Measurements from ENCODE around the gene CEP131.
"Not testable (repeated sequence)": the region's sequence is repeated elsewhere in the genome, so short reads cannot be mapped to it uniquely, and the experiment has no call there.

The CEP131 gene

DNA sequence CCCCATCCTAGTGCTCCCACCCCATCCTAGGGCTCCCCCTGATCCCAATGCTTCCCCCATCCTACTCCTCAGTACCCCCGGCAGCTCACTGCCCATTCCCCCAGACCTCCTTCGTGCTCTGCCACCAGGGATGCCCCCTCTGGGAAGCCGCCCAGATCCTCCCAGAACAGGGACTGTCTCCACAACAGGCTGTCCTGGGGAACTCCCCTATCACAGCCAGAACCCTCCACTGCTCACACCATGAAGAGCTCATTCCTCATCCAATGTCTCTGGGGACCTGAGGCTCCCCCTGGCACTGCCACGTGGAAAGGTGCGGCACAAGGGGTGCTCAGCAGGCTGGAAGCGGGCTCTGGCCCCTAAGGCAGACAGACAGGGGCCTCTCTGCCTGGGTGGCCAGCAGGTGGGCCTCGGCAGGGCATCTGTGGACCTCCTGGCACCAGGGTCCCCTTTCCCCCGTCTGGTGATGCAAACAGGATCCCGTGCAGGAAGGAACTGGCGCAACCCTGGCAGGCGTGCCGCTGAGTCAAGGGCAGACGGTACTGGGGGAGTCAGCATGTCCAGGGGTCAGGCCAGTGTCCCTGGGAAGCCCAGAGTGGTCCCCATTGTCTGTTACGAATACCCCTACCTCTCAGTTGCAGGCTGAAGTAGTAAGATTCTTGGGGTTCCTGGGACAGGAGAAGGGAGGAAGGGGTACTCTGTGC, 72.2 kb downstream of the CEP131 start:
- DNase-seq (no peak), ATAC-seq (replicated peaks) (no peak)
- H3K27me3 Mint-ChIP-seq, result peaks cover 11 to 27% of the 10 kb centered on the region in 2 donors
- H3K36me3 Mint-ChIP-seq (ENCODE audit: insufficient read depth), result no peaks in the 10 kb centered on the region
- no peaks in the 10 kb centered on the region for H3K9me3 Mint-ChIP-seq
- H3K27ac Mint-ChIP-seq, result no peak overlapping the region
- no peak overlapping the region for H3K4me3 Mint-ChIP-seq
- H3K4me1 Mint-ChIP-seq (ENCODE audit: low read depth in 2 of 2), result peaks cover 0 to 2% of the 10 kb centered on the region in 2 donors

DNA sequence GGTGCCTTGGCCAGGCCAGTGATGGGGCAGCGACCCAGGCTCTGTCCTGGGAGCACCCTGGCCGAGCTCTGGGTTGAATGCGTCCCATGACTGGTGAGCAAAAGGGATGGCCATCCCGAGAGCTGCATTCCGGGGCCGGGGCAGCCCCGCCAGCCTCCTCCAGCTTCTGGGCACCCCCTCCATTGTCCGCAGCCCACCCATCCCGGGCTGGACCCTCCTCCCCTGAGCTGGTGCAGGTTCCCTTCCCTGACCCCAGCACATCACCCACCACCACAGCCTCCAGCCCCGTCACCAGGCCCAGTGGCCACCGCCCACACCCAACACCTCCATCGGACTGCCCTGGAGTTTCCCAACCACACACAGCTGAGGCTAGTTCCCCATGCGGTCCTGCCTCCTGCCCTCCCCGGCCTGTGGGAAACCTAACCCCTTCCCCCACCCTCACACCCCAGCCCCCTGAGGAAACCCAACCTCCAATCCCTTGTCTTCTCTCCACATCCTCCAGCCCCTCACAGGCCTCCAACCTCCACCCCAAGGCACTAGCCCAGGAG, 73.7 kb downstream of the CEP131 start:
- Mint-ChIP-seq H3K9me3 (no peaks in the 10 kb centered on the region), H3K4me3 (no peak overlapping the region), H3K36me3 (ENCODE audit: insufficient read depth) (no peaks in the 10 kb centered on the region), H3K4me1 (ENCODE audit: low read depth in 2 of 2) (peaks cover 0 to 2% of the 10 kb centered on the region in 2 donors), H3K27ac (no peak overlapping the region), H3K27me3 (peaks cover 11 to 29% of the 10 kb centered on the region in 2 donors)
- DNase-seq (no peak), ATAC-seq (replicated peaks) (no peak)

DNA sequence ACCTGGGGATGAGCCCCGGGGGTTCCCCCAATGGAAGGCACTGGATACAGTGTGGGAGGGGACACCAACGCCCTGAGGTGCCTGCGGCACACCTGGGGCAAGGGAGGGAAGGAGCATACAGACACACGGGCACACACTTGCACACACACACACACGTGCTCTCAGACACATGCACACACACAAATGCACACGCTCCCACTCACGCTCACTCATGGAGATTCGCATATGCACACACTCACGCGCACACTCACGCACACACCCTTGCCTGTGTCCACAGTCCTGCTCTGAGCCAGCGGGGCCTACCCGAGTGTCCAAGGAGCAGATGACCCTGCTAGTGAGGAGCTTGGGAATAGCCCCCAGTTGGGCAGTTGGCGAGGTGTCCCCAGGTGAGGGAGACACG, 74.2 kb downstream of the CEP131 start:
- H3K9me3 Mint-ChIP-seq, result no peaks in the 10 kb centered on the region
- no peak for ATAC-seq (replicated peaks)
- peaks cover 11 to 34% of the 10 kb centered on the region in 2 donors for H3K27me3 Mint-ChIP-seq
- no peak for DNase-seq
- H3K36me3 Mint-ChIP-seq (ENCODE audit: insufficient read depth), result peaks cover 4% of the 10 kb centered on the region
- H3K27ac Mint-ChIP-seq, result no peak overlapping the region
- H3K4me1 Mint-ChIP-seq (ENCODE audit: low read depth in 2 of 2), result peaks cover 0 to 2% of the 10 kb centered on the region in 2 donors
- no peak overlapping the region for H3K4me3 Mint-ChIP-seq

DNA sequence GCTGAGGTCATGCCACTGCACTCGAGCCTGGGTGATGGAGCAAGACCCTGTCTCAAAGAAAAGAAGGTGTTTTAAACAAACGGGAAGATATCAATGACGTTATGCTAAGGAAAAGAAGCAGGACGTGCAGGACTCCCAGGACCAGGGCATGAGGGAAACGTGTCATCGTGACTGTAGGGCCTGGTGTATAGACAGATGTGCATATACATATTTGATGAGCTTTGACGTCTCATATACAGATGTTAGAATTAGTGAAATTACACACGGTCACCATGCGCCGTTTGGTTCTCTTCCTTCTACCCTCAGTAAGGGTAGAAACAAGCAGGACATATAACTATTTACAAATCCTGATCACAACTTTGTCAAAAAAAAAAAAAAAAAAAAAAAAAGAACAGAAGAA, 75.1 kb downstream of the CEP131 start:
- H3K36me3 Mint-ChIP-seq (ENCODE audit: insufficient read depth), result peaks cover 4% of the 10 kb centered on the region
- H3K4me1 Mint-ChIP-seq (ENCODE audit: low read depth in 2 of 2), result peaks cover 0 to 2% of the 10 kb centered on the region in 2 donors
- H3K27me3 Mint-ChIP-seq, result peaks cover 13 to 36% of the 10 kb centered on the region in 2 donors
- no peak overlapping the region for H3K4me3 Mint-ChIP-seq
- H3K27ac Mint-ChIP-seq, result no peak overlapping the region
- H3K9me3 Mint-ChIP-seq, result no peaks in the 10 kb centered on the region
- DNase-seq (no peak), ATAC-seq (replicated peaks) (no peak)

DNA sequence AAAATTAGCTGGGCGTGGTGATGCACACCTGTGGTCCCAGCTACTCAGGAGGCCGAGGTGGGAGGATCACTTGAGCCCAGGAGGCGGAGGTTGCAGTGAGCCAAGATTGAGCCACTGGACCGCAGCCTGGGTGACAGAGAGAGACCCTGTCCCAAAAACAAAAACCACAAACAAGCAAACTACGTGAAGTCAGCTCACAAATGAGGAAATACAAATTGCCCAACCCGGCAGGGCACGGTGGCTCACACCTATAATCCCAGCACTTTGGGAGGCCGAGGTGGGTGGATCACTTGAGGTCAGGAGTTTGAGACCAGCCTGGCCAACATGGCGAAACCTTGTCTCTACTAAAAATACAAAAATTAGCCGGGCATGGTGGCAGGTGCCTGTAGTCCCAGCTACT, 76.6 kb downstream of the CEP131 start:
- not testable (repeated sequence) for H3K4me3 Mint-ChIP-seq; ATAC-seq (replicated peaks); H3K9me3 Mint-ChIP-seq; DNase-seq; H3K27ac Mint-ChIP-seq; H3K4me1 Mint-ChIP-seq (ENCODE audit: low read depth in 2 of 2); H3K36me3 Mint-ChIP-seq (ENCODE audit: insufficient read depth)
- peaks cover 21 to 38% of the 10 kb centered on the region in 2 donors for H3K27me3 Mint-ChIP-seq

DNA sequence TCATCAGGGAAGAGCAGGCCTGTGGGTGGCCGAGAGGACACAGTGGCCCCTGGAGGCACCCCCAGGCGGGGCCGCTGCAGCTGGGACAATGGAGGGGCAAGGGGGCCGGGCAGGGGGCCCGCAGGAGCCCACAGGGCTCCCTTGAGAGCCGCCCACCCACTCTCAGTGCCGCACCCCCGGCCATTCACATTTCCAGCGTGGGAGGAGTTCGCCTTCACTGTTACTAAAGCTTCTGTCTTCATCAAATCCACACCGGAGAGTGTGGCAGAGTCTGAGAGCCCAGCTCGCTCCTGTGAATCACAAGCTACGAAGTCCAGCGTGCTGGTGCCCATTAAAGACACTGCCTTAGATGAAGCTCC, 78.4 kb downstream of the CEP131 start:
- no peak overlapping the region for H3K27ac Mint-ChIP-seq
- ATAC-seq (replicated peaks), result no peak
- H3K4me1 Mint-ChIP-seq (ENCODE audit: low read depth in 2 of 2), result no peaks in the 10 kb centered on the region
- H3K36me3 Mint-ChIP-seq (ENCODE audit: insufficient read depth), result peaks cover 4% of the 10 kb centered on the region
- no peak for DNase-seq
- peaks cover 10 to 24% of the 10 kb centered on the region in 2 donors for H3K27me3 Mint-ChIP-seq
- H3K9me3 Mint-ChIP-seq, result no peaks in the 10 kb centered on the region
- H3K4me3 Mint-ChIP-seq, result no peak overlapping the region

DNA sequence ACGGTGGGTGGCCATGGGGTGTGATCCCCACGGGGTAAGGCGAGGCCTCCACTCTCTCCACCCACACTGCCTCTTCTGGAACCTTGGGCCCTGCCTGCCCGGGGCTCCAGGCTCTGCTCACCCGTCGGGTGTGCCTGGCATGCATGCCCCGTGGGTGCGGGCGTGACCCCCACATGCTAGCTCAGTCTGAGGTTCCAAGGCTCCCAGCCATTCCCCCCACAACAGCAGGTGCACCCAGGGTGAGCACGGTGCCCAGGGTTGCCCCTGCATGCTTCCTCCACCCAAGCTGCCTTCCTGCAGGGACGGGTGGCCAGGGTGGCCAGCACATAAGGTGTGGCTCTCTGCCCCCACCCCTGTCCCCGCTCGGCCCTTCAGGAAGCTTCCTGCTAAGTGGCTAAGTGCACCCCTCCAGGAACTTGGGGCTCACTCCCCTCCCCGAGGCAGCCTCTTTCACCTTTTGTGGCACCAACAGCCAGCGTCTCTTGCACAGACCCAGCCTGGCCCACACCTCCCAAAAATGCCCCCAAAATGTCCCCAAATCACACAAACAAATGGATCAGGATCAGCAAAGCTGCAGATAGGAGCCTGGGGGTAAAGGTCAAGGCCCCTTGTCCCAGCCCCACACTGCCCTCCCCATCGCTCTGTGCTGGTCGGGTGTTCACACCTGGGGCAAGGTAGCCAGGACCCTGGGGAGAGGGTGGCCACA, 78.9 kb downstream of the CEP131 start:
- Mint-ChIP-seq H3K4me3 (no peak overlapping the region), H3K4me1 (ENCODE audit: low read depth in 2 of 2) (peaks cover 0 to 3% of the 10 kb centered on the region in 2 donors), H3K27me3 (peaks cover 10 to 24% of the 10 kb centered on the region in 2 donors), H3K27ac (no peak overlapping the region), H3K9me3 (no peaks in the 10 kb centered on the region), H3K36me3 (ENCODE audit: insufficient read depth) (peaks cover 4% of the 10 kb centered on the region)
- DNase-seq, result no peak
- ATAC-seq (replicated peaks), result no peak

DNA sequence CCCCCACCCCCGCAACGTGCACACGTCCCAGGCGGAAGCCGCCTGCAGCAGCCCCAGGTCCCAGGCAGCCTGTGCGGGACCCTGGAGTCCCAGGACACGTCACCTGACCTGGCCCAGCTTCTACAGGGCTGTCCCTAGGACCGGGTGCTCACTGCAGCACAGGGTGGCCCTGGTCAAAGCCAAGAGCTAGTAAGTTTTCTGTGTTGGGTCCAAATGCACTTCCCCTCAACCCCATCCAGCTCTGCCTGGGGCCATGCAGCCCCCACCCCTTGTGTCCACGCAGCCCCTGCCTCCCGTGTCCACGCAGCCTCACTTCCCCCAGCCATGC, 79.6 kb downstream of the CEP131 start:
- Mint-ChIP-seq H3K4me3 (no peak overlapping the region), H3K4me1 (ENCODE audit: low read depth in 2 of 2) (peaks cover 0 to 7% of the 10 kb centered on the region in 2 donors), H3K27me3 (peaks cover 10 to 20% of the 10 kb centered on the region in 2 donors), H3K9me3 (no peaks in the 10 kb centered on the region), H3K36me3 (ENCODE audit: insufficient read depth) (peaks cover 4% of the 10 kb centered on the region), H3K27ac (no peak overlapping the region)
- ATAC-seq (replicated peaks) (no peak), DNase-seq (no peak)

DNA sequence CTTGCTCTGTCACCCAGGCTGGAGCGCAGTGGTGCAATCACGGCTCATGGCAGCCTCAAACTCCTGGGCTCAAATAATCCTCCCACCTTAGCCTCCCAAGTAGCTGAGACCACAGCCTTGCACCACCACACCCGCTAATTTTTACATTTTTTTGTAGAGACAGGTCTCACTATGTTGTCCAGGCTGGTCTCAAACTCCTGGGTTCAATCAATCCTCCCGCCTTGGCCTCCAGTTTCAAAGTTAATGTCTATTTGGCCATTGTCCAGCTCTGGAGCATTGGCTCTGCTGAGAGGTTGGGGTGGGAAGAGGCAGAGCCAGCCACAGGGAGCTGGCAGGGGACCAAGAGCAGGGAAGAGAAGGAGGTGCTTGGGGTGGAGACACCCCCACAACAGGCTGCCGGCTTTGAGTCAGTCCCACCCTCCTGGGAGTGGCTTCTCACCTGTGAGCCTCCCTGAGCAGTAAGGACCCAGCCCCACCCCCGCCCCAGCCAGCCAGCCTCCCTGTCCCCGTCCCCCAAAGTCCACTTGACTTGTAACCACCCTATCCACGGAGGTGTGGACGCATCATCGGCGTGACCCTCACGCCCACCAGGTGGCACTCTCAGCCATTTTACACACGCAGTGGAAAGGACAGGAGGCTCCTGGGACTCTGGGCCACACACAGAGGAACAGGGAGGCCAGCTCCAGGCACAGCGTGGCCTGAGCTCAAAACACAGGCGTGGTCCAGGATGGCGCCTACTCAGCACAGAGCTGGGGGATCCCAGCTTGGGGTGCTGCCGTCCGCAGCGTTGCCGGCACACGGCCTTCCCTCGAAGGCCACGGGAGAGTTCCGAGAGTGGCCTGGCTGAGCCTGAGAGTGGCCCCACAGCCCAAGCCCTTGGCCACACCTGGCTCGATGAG, 80.2 kb downstream of the CEP131 start:
- H3K9me3 Mint-ChIP-seq, result no peaks in the 10 kb centered on the region
- peaks cover 4% of the 10 kb centered on the region for H3K36me3 Mint-ChIP-seq (ENCODE audit: insufficient read depth)
- ATAC-seq (replicated peaks) (peak; percentile 82), DNase-seq (peak; percentile 53 to 60 (median 57))
- H3K4me3 Mint-ChIP-seq, result no peak overlapping the region
- no peak overlapping the region for H3K27ac Mint-ChIP-seq
- peaks cover 0 to 7% of the 10 kb centered on the region in 2 donors for H3K4me1 Mint-ChIP-seq (ENCODE audit: low read depth in 2 of 2)
- peaks cover 10 to 19% of the 10 kb centered on the region in 2 donors for H3K27me3 Mint-ChIP-seq

DNA sequence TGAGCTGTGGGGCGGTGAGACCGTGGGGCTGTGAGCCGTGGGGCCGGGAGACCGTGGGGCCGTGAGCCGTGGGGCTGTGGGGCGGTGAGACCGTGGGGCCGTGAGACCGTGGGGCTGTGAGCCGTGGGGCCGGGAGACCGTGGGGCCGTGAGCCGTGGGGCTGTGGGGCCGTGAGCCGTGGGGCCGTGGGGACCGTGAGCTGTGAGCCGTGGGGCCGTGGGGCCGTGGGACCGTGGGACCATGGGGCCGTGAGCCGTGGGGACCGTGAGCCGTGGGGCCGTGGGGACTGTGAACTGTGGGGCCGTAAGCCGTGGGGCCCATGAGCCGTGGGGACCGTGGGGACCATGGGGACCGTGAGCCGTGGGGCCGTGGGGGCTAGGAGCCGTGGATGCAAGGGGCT, 82.1 kb downstream of the CEP131 start:
- H3K4me1 Mint-ChIP-seq (ENCODE audit: low read depth in 2 of 2), result peaks cover 0 to 7% of the 10 kb centered on the region in 2 donors
- H3K27me3 Mint-ChIP-seq, result peaks cover 10 to 19% of the 10 kb centered on the region in 2 donors
- no peak for ATAC-seq (replicated peaks)
- peaks cover 4% of the 10 kb centered on the region for H3K36me3 Mint-ChIP-seq (ENCODE audit: insufficient read depth)
- no peaks in the 10 kb centered on the region for H3K9me3 Mint-ChIP-seq
- H3K4me3 Mint-ChIP-seq, result no peak overlapping the region
- no peak overlapping the region for H3K27ac Mint-ChIP-seq
- DNase-seq, result no peak

DNA sequence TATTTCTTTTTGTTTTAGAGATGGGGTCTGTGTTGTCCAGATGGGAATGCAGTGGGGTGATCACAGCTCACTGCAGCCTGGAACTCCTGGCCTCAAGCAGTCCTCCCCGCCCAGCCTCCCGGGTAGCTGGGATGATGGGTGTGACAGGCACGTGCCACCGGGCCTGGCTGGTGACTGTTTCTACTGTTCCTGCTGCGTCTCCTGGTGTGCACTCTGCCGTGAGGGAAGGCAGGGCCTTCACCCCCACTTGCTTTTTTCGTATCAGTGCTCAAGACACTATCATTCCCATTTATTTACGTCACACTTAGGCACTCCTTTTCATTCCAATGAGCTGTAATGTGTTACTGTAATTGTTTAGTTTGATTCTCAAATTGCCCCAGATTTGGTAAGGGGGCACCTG, 82.7 kb downstream of the CEP131 start:
- no peak overlapping the region for H3K4me3 Mint-ChIP-seq
- H3K27me3 Mint-ChIP-seq, result peaks cover 10 to 19% of the 10 kb centered on the region in 2 donors
- peaks cover 0 to 7% of the 10 kb centered on the region in 2 donors for H3K4me1 Mint-ChIP-seq (ENCODE audit: low read depth in 2 of 2)
- H3K27ac Mint-ChIP-seq, result no peak overlapping the region
- H3K36me3 Mint-ChIP-seq (ENCODE audit: insufficient read depth), result peaks cover 4% of the 10 kb centered on the region
- H3K9me3 Mint-ChIP-seq, result no peaks in the 10 kb centered on the region
- ATAC-seq (replicated peaks) (no peak), DNase-seq (no peak)
